ENCODE results near the gene ALOXE3.

The ALOXE3 gene

DNA sequence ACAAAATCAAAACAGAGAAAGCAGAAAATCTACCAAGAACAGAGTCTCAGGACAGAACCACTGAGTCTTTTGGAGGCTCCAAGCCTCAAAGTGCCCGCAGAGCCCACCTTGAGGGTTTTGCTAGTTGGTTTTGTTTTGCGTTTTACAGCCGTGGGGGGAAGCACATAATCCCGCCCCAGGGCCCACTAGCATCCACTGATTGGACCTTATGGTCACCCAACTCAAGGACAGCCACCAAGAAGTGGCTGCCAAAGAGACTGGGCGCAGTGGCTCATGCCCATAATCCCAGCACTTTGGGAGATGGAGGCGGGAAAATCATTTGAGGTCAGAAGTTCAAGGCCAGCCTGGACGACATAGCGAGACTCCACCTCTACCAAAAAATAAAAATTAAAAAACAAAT, 69.6 kb downstream of the ALOXE3 start:
- DNase-seq (ENCODE audit: low spot score): no peak
- in situ Hi-C loops (cut with MboI; ENCODE audit: low pct_unique_long_range_greater_than_20kb, low sequenced_read_pairs, unreplicated experiment): no loop called here
- TF ChIP-seq, protein P1, sequence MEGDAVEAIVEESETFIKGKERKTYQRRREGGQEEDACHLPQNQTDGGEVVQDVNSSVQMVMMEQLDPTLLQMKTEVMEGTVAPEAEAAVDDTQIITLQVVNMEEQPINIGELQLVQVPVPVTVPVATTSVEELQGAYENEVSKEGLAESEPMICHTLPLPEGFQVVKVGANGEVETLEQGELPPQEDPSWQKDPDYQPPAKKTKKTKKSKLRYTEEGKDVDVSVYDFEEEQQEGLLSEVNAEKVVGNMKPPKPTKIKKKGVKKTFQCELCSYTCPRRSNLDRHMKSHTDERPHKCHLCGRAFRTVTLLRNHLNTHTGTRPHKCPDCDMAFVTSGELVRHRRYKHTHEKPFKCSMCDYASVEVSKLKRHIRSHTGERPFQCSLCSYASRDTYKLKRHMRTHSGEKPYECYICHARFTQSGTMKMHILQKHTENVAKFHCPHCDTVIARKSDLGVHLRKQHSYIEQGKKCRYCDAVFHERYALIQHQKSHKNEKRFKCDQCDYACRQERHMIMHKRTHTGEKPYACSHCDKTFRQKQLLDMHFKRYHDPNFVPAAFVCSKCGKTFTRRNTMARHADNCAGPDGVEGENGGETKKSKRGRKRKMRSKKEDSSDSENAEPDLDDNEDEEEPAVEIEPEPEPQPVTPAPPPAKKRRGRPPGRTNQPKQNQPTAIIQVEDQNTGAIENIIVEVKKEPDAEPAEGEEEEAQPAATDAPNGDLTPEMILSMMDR (IDR thresholded peaks at IDR 0.05; ENCODE audit: extremely low read depth, insufficient read depth, missing control alignments): no peak

DNA sequence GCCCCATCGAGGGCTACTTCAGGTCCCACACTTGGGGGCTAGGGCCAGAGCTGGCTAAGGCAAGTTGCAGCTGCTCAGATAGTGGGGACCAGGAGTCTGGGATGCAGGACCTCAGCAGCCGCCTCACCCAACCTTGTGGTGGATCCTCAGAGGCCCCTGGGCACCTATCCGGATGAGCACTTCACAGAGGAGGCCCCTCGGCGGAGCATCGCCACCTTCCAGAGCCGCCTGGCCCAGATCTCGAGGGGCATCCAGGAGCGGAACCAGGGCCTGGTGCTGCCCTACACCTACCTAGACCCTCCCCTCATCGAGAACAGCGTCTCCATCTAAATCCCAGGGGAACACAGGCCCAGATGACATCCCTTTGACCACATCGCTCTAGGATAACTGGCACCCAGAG, 70.1 kb downstream of the ALOXE3 start:
- TF ChIP-seq, protein P1 (IDR thresholded peaks at IDR 0.05; ENCODE audit: extremely low read depth, insufficient read depth, missing control alignments): no peak
- DNase-seq (ENCODE audit: low spot score): no peak
- in situ Hi-C loops (cut with MboI; ENCODE audit: low pct_unique_long_range_greater_than_20kb, low sequenced_read_pairs, unreplicated experiment): no loop called here

DNA sequence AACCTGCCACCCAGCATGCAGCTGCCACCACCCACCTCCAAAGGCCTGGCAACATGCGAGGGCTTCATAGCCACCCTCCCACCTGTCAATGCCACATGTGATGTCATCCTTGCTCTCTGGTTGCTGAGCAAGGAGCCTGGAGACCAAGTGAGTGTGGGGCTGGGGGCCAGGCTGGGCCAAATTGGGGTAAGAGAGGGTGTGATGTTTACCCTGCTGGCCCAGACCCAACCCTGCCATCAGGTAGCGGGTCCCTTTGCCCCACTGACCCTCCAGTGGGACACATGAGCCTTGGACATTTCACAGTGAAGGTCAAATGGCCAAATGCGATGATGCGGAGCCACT, 70.6 kb downstream of the ALOXE3 start:
- TF ChIP-seq, protein P1 (IDR thresholded peaks at IDR 0.05; ENCODE audit: extremely low read depth, insufficient read depth, missing control alignments): no peak
- in situ Hi-C loops (cut with MboI; ENCODE audit: low pct_unique_long_range_greater_than_20kb, low sequenced_read_pairs, unreplicated experiment): no loop called here
- no peak for DNase-seq (ENCODE audit: low spot score)

DNA sequence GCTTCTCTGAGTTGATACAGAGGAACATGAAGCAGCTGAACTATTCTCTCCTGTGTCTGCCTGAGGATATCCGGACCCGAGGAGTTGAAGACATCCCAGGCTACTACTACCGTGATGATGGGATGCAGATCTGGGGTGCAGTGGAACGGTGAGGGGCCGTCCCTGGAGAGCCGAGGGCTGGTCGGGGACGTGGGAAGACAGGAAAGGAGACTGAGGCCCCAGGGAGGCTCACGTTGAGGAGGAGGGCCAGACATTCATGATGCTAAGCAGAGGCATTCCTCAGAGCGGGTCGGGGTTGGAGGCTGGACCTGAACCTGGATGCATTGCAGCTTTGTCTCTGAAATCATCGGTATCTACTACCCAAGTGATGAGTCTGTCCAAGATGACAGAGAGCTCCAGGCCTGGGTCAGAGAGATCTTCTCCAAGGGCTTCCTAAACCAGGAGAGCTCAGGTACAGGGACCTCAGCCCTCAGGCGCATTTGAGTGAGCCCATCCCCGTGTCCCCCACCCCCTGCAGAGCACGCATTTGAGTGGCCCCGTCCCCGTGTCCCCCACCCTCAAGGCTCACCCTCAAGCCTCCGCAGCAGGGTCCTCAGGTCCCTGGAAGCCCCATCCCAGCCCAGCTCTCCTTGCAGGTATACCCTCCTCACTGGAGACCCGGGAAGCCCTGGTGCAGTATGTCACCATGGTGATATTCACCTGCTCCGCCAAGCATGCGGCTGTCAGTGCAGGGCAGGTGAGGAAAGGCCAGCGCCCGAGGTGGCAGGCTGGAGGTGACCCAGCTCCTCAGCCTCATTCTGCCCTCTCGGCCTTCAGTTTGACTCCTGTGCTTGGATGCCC, 71.2 kb downstream of the ALOXE3 start:
- DNase-seq (ENCODE audit: low spot score): no peak
- TF ChIP-seq, protein P1 (IDR thresholded peaks at IDR 0.05; ENCODE audit: extremely low read depth, insufficient read depth, missing control alignments): no peak
- in situ Hi-C loops (cut with MboI; ENCODE audit: low pct_unique_long_range_greater_than_20kb, low sequenced_read_pairs, unreplicated experiment): no loop called here

DNA sequence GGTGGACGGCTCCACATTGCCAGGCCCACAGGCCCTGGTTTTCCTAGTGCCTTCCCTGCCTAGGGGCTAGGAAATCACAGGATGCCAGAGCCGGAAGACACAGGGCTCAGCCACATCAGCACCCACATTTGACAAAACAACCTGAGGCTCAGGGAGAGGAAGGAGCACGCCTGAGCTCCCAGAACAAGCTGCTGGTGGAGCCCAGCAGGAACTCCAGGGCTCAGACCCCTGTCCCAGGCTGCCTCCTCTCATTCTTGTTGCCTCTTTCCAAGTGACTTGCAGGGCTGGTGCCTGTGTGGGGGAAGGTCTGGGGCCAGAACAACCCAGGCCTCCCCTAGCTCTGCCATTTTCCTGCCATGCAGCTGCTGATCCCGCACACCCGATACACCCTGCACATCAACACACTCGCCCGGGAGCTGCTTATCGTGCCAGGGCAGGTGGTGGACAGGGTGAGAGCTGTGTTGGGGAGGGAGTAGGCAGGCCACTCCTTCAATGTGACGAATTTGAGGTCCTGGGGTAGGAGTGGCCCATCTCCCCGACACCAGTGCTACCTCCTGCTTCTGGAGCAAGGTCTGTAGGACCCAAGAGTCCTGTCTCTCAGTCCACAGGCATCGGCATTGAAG, 71.9 kb downstream of the ALOXE3 start:
- in situ Hi-C loops (cut with MboI; ENCODE audit: low pct_unique_long_range_greater_than_20kb, low sequenced_read_pairs, unreplicated experiment): no loop called here
- TF ChIP-seq, protein P1 (IDR thresholded peaks at IDR 0.05; ENCODE audit: extremely low read depth, insufficient read depth, missing control alignments): no peak
- no peak for DNase-seq (ENCODE audit: low spot score)

All from GM13977 (cell line).